ENCODE measurements around the gene SYP.
"Not testable (repeated sequence)": the region's sequence is repeated elsewhere in the genome, so short reads cannot be mapped to it uniquely, and the experiment has no call there.

SYP gene

GRCh38 chrX:49147936-49148335 is 52.1 kb downstream of the SYP start:
- Histone ChIP-seq H3K4me3 (ENCODE audit: insufficient read depth, low read depth, low read length, poor library complexity, severe bottlenecking) (no peak overlapping the region), H3K36me3 (ENCODE audit: control insufficient read depth, insufficient read depth, low read length) (no peaks in the 10 kb centered on the region), H3K9me3 (ENCODE audit: control insufficient read depth, low read length) (no peaks in the 10 kb centered on the region), H3K27ac (ENCODE audit: insufficient read depth, low read length, poor library complexity, severe bottlenecking) (no peak overlapping the region), H3K27me3 (replicated peaks; ENCODE audit: control insufficient read depth, insufficient read depth, low read length, poor library complexity, severe bottlenecking) (no peaks in the 10 kb centered on the region), H3K4me1 (ENCODE audit: control insufficient read depth, insufficient read depth, low read length, poor library complexity, severe bottlenecking) (no peaks in the 10 kb centered on the region)
- no peak for DNase-seq

- Histone ChIP-seq H3K27ac (ENCODE audit: insufficient read depth, low read length, poor library complexity, severe bottlenecking) (no peak overlapping the region), H3K4me1 (ENCODE audit: control insufficient read depth, insufficient read depth, low read length, poor library complexity, severe bottlenecking) (no peaks in the 10 kb centered on the region), H3K9me3 (ENCODE audit: control insufficient read depth, low read length) (no peaks in the 10 kb centered on the region), H3K27me3 (replicated peaks; ENCODE audit: control insufficient read depth, insufficient read depth, low read length, poor library complexity, severe bottlenecking) (no peaks in the 10 kb centered on the region), H3K36me3 (ENCODE audit: control insufficient read depth, insufficient read depth, low read length) (no peaks in the 10 kb centered on the region), H3K4me3 (ENCODE audit: insufficient read depth, low read depth, low read length, poor library complexity, severe bottlenecking) (no peak overlapping the region)
- no peak for DNase-seq
Observed at GRCh38 chrX:49147282-49147681, 52.7 kb downstream of the SYP start.

GRCh38 chrX:49143154-49143553 is 56.8 kb downstream of the SYP start:
- not testable (repeated sequence) for H3K4me3 ChIP-seq (ENCODE audit: insufficient read depth, low read depth, low read length, poor library complexity, severe bottlenecking); H3K27ac ChIP-seq (ENCODE audit: insufficient read depth, low read length, poor library complexity, severe bottlenecking); DNase-seq; H3K27me3 ChIP-seq (replicated peaks; ENCODE audit: control insufficient read depth, insufficient read depth, low read length, poor library complexity, severe bottlenecking); H3K9me3 ChIP-seq (ENCODE audit: control insufficient read depth, low read length); H3K36me3 ChIP-seq (ENCODE audit: control insufficient read depth, insufficient read depth, low read length); H3K4me1 ChIP-seq (ENCODE audit: control insufficient read depth, insufficient read depth, low read length, poor library complexity, severe bottlenecking)

- not testable (repeated sequence) for H3K36me3 ChIP-seq (ENCODE audit: control insufficient read depth, insufficient read depth, low read length); H3K27me3 ChIP-seq (replicated peaks; ENCODE audit: control insufficient read depth, insufficient read depth, low read length, poor library complexity, severe bottlenecking); H3K9me3 ChIP-seq (ENCODE audit: control insufficient read depth, low read length); H3K4me3 ChIP-seq (ENCODE audit: insufficient read depth, low read depth, low read length, poor library complexity, severe bottlenecking); H3K4me1 ChIP-seq (ENCODE audit: control insufficient read depth, insufficient read depth, low read length, poor library complexity, severe bottlenecking); H3K27ac ChIP-seq (ENCODE audit: insufficient read depth, low read length, poor library complexity, severe bottlenecking); DNase-seq
Observed at GRCh38 chrX:49142264-49142663, 57.7 kb downstream of the SYP start.

GRCh38 chrX:49139713-49140112 is 60.3 kb downstream of the SYP start:
- no peak for DNase-seq

More at GRCh38 chrX:49139713-49140112, 60.3 kb downstream of the SYP start:
- Histone ChIP-seq H3K36me3 (ENCODE audit: control insufficient read depth, insufficient read depth, low read length) (no peaks in the 10 kb centered on the region), H3K27ac (ENCODE audit: insufficient read depth, low read length, poor library complexity, severe bottlenecking) (no peak overlapping the region), H3K4me3 (ENCODE audit: insufficient read depth, low read depth, low read length, poor library complexity, severe bottlenecking) (no peak overlapping the region), H3K4me1 (ENCODE audit: control insufficient read depth, insufficient read depth, low read length, poor library complexity, severe bottlenecking) (no peaks in the 10 kb centered on the region), H3K9me3 (ENCODE audit: control insufficient read depth, low read length) (peaks cover 4% of the 10 kb centered on the region), H3K27me3 (replicated peaks; ENCODE audit: control insufficient read depth, insufficient read depth, low read length, poor library complexity, severe bottlenecking) (no peaks in the 10 kb centered on the region)
